Activated naive CD4-positive, alpha-beta T cell (primary cell): Measurements from ENCODE around the gene PIGZ.

ENCODE experiments used
- DNase-seq, 4 experiments: peaks; one replicate each; lab custom pipeline; 2025; lab: John Stamatoyannopoulos, UW

The PIGZ gene

DNA sequence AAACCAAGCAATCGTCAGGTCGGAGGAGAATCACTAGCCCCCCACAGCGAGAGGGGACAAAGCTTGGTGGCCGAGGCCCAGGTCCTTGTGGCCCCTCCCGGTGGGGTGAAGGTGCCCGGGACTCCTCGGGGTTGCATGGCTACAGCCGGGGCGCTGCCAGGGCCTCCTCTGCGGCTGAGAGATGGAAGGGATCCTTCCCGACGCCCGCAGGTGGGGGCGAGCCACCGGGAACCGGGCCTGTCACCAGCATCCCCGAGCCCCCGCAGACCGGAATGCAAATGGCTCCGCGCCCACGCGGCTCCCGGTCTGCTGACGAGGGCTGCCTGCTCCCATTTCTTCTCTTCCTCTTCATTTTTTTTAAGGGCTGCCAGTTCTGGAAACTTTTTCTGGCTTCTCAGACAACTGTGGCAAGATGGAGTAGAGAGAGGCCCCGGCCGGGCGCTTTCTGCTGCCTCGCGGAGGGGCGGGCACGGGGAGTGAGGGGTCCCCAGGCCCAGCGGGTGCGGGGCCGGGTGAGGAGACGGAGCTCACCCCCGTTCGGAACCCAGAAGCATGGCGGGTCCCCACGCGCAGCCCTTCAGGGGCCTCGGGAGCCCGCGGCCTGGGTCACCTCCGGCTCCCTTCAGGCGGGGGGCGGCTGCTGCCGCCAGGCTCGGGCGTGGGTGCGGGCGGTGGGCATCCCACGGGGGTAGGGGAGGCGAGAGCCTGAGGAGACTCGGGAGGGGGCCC is 33.5 kb upstream of the PIGZ start:
- no peak for DNase-seq

DNA sequence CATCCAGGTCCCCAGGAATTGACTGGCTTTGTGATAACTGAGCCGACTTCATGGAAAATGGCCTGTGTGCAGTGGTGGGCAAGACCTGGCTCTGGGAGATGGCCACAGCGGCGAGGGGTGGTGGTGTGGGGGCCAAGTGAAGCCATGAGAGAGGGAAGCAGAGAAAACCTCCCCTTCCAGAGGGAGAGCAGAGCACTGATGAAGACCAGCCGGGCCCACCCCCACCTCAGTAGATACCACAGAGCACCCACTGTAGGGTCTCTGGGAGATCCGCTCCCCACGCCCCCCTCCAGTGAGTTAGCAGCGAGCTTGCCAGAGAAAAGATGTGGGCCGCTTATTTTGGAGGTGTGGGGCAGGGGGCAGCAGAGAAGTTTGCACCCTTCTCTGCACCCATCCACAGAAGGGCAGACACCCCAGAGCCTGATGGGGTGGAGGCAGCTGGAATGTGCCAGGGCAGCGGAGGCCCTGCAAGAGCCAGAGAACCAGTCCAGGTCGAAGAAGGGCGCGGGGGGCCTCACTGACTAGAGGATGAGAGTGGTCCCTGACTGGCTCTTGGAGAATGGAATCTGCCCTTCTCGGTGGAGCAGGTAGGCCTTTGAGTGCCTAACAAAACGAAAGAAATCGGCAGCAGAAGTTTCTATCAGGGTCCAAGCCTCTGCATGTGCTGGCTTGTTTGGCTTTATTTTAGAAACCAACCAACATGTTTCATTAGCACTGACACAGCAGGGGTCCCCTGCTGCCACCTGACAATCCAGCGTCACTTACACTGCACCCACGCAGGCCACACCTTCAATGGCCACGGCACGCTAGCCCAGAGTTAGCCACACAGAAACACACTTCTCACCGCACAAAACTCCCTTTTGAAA is 32.7 kb upstream of the PIGZ start:
- DNase-seq, result no peak

DNA sequence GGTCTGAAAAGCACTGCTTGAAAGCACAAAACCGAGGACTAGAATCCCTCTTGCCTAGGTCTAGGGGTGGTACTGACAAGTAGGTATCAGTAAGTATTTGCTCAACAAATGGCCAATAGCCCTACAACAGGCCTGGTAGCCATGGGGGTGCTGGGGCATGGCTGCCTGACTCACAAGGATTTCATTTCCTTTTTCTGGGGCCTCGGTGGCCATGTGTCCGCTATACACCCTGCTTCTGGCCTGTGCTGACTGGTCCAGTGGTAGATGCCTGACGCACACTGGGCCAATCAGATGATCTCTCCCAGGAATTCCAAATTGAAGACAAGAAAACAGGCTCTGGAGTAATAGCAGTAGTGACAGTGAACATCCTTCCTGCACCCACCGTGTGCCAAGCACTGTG is 31.6 kb upstream of the PIGZ start:
- DNase-seq, result no peak

DNA sequence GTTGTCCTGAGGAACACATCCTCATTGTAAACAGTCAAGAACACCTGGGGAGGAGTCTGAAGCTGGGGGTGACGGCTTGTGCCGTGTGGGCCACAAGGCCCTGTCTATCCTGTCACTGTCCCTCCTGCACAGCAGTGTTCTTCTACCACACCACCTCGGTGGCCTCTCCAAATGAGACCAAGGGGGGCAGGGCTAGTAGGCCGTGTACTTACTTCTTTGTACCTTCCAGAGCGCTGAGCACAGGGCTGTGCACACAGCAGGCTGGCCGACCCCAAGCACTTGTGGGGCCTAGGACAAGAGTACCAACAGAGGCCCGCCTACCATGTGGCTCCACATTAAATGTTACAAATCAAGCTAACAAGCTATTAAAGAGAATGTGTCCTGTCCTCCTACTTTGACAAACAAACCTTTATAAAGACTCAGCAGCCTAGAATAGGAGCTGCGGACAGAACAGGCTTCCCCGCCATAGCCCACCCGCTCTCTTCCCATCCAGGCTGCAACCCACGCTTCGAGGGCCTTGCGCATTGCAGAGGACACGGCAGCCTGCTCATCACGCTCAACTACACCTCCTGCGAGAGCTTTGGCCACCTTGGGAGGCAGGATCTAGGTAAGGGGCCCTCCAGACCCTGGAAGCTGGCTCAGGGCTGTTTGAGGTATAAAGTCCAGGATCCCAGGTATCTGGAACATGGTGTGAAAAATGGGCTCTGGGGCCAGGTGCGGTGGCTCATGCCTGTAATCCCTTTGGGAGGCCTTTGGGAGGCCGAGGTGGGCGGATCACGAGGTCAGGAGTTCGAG is 30.5 kb upstream of the PIGZ start:
- DNase-seq, result no peak

DNA sequence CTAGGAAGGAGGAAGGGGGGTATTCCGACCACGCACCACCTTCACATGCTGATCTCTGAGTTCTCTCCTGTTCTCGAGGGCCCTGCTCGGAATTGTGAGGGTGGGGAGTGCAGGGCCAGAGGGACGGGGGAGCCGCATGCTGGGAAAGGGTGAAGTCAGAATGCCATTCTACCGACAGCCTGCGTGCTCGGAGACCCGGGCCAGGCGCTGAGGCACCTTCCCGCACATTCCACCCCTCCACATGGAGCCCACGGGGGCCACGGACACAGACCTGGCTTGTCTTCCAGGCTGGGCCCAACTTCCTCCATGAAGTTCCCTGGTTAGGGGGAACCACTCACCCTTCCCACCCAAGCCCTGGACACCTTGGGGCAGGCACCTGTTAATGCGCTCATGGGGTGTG is 28.7 kb upstream of the PIGZ start:
- no peak for DNase-seq

DNA sequence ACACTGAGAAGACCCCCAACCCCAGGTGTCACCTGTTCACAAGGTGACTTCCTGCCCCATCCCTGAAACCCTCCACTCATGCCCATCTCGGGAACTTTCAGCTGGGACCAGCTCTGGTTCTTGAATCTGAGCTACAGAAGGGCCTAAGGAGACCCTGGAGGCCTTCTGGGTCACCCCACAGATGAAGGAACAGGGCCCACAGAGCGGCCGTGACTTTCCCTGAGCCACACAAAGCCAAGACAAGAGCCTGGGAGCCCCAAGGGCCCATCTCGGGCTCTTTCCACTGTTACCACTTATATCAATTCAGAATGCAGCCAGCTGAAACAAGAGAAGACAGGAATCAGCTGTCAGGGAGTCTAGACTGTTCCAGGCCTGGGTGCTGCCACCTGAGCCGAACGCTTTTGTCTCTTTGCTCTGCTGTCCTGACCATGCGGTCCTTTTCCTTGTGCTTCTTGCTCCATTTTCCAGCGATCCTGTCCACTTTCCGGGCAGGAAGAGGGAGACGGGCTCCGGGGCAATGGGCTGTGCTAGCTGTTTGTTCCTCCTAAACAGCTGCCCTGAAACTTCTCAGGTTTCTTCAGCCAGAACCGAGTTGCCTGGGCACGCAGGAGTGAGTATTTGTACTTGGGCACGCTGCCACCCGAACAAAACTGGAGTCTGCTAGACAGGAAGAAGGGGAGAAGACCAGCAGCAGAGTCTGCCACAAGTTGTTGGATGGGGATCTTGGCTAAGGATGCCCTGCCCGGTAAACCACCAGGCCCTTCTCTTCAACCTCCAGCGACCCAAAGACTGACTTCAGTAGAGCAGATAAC is 28.0 kb upstream of the PIGZ start:
- no peak for DNase-seq

DNA sequence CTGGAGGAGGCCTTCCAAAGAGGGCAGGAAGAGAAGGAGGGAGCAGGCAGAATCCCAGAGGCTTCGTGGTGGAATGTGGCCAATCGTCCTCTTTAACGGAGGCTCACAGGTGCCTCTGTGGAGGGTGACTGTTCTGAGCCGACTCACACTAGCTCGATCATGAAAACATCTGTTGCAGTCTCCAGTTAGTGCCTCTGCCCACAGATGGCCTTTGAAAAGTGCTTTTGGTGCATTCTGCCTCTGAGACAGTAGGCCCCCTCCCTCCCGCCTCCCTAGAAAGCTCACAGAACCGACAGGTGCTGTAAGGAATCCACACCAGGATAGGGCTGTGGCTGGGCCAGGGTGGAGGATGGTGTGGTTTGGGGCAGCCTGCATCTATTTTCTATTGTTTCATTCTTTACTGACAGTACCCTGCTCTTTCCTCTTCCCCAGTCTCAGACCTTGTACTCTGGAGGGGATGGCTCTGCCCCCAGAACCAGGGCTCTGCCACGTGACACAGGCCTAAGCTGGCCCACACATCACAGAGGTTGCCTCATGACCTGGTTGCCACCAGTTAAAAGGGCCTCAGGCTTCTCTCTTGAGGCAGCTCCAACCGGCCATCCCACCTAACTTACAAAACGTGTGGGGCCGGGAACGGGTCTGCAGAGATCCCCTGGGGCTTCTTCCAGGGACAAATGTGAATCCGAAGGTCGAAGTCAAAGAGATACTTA is 27.2 kb upstream of the PIGZ start:
- no peak for DNase-seq

DNA sequence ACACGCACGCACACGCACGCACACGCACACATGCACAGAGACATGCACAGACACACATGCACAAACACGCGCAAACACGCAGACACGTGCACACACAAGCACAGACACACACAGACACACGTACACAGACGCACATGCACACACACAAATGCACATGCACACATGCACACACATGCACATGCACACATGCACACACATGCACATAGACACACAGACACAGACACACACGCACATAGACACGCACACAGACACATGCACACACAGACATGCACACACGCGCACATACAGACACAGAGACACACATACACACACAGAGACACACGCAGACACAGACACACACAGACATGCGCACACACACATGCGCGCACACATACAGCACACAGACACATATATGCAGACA is 26.4 kb upstream of the PIGZ start:
- no peak for DNase-seq

DNA sequence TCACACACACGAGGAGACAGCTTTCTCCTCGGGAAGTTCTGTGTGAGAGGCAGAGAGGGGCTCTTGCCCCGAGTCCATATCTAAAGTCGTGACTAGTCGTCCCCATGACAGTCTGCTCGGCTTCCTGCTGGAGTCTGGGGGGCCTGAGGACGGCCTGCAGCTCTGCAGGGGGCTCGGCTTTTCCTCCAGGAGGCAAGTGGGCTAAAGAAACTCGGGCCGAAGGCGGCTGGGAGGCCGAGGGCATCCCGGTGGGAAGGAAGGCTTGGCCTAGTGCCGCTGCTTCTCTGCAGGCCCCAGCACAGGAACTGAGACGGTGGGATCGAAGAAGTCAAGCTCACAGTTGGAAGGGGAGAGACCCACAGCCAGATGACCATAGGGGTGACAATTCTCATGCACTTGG is 25.4 kb upstream of the PIGZ start:
- DNase-seq, result no peak

DNA sequence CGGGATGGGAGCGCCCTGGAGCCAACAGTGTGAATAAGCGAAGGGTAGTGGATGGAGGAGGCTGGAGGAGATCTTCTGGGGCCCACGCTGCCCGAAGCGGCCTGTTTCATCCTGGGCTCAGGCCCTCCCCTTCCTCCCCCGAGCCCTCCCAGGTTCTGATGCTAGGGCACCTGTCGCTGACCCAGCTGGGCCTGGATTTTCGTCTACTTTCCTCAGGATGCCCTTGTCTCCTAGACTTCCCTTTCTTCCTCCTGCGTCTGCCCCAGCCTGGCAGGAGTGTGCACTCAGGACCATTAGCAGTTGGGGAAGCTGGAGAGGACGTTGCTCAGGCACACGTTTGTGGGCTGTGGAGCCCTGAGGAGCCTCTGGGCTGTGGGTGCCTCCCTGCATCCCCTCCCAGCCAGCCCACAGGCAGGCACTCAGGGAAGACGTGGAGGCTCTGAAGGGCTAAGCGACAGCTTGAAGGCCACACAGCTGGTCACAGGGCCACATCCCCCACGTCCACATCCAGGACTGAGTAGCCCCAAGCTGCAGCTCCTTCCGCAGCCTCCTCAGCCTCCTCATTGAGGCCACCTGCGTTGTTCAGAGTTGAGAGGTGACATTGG is 23.9 kb upstream of the PIGZ start:
- DNase-seq, result no peak

DNA sequence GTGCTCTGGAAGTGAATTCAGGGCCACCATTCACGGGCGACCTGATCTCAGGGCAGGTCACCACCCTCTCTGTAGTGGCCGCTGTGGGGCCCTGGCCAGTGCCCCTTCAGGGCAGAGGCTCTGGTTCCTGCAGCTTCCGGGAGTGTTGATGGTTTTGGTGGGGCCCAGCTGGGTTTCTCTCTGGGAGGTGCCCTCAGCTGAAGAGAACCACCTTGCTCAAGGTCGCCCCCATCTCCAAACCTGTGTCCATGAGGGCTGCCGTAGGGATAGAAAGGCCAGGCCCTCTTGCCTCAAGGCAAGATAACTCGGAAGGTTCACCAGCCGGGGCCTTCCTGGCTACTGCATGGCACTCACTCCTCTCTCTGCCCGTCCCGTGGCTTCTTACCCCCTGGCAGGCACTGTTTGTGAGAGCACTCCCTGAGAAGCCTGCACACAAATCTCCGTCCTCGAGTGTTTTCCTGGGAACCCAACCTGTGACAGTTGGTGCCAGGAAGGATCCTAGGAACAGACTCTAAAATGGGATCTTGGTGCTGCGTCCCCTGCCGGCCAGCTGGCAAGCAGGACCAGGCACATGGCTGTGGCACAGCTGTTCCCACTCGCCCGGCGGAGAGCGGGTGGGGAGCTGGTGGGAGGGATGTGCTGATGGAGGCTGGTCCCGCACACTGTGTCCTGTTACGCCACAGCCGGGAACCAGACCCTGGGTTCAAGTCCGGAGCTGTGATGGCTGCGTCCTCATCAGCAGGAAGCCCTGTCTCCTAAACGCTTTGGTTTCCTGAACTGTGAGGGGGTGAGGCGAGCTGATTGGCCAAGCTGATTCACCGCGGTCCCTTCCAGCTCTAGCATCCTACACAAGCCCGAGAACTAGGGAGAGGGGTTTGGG is 23.2 kb upstream of the PIGZ start:
- no peak for DNase-seq

DNA sequence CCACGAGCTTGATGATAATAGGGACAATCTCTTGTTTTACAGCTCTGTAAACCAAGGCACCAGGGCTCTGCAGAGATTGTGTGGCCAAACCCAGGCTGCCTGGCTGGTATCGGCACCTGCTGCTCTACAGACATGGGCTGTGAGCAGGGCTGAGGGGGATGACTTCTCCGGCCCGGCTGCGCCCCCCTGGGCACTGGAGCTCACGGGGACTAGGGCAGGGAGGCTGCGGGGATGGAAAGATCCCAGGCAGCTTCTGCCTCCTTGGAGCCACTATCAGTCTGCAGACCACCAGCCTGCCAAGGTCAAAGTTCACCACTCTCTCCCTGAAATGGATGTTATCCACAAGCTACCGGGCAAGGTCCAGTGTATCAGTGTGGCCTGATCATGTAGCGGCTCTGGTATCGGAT is 22.0 kb upstream of the PIGZ start:
- no peak for DNase-seq

DNA sequence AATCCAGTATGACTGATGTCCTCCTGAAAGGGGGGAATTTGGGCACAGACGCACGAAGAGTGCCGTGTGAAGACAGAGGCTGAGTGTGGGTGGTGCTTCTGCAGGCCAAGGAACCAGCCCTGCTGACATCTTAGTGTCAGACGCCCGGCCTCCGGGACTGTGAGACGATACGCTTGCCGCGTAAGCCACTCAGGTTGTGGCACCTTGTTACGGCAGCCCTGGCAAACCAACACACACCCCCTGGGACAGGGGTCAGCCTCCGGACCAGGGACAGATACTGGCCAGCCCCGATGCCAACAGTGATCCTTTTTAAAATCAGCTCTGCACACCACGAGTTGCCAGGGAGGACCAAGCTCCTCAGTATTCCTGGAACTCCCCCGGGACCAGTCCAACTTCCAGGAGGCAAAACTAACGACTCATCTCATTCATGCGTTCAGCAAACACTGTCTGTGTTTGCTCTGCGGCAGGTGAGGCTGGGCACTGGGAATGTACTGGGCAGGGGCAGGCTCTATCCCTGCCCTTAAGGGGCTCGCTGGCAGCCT is 21.2 kb upstream of the PIGZ start:
- DNase-seq, result no peak

DNA sequence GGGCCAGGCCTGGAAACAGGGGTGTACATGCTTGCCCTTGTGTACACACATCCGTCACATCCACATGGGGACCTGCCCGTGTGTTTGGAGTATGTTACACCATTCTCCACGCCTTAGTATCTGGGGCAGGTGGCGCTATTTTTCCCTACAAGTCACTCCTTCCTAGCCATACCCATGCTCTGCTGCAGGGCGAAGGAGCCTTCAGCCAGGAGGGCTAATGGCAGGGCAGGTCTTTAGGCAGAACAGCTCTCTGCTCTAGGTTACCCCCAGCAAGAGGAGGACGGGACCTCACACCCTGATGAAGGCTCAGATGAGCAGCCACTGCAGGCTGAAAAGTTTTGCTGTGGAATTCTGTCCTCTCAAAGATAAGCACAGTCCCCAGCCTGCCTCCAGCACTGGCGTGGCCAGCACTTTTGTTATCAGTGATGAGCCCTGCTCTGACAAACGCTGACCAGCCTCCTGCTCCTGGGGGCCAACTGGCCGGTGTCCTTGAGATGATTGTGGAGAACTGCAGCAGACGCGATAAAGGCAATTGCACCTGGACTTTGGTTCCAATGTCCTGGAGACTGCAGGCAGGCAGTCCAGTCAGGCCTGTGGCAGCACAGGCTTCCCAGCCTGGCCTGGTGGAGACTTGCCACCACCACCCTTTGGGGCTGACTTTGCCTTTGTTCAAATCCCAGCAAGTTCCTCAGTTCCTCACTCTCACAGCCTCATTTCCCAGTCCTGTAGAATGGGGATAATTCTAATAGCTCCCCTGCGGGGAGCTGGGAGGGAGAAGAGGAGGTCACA is 19.8 kb upstream of the PIGZ start:
- DNase-seq, result no peak

DNA sequence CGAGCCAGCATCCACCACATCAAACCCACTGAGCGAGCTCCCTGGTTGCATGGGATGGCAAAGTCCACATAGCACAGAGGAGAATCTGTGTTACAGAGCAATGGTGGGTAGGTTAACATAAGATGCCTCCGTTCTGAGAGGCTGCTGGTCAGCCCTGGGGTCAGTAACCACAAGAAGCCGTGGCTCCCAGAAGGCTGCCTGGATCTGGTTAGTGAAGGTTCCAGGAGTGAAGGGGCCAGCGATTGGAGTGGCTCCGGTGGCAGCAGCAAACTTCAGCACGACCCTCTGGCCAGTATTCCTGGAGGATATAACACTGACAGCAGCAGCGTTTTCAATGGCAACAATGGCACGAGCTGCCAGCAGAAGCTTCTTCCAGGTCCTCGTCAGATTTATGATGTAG is 18.4 kb upstream of the PIGZ start:
- no peak for DNase-seq

DNA sequence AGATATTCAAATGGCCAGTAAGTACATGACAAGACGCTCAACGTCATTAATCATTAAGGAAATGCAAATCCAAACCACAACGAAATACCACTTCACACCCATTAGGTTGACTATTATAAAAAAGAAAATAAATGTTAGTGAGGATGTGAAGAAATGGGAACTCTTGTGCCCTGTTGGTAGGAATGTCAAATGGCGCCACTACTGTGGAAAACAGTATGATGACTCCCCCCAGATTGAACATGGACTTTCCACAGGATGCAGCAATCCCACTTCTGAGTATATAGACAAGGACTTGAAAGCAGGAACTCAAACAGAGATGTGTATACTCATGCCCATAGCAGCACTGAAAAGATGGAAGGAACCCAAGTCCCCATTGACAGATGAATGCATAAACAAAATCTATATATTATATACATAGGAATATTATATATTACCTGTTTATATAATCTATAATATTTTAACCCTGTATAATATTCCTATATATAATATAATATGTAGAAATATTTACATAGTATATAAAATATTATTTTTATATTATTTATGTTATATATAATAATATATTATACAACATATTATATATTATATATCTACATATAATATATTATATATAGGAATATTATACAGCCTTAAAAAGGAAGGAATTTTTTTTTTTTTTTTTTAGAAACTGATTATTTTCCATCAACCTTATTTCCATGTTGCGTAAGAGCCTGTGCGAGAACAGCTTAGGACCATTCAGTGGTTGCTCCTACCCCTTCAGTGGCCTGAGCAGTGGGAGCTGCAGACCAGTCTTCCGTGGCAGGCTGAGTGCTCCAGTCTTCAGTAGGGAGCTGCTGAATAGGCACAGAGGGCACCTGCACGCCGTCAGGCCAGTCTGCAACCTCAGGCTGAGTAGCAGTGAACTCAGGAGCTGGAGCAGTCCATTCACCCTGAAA is 17.6 kb upstream of the PIGZ start:
- no peak for DNase-seq

DNA sequence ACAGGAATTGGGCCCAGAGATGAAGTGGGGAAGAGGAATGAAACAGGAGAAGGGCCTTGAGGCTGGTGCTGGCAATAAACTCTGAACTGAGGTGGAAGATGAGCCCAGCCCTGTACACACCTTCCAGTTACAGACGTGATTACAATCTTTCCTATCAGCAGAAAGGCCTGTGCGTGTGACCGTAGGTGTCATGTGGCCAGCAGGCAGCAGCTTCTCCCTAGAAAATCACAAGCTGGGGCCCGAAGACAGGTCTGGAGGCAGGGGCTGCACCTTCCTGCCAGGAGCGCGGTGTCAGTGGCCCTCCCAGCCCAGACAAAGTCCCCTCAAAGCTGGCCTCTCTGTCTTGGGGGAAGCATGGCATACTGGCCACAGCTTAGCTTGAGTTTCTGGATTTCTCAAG is 16.7 kb upstream of the PIGZ start:
- no peak for DNase-seq

DNA sequence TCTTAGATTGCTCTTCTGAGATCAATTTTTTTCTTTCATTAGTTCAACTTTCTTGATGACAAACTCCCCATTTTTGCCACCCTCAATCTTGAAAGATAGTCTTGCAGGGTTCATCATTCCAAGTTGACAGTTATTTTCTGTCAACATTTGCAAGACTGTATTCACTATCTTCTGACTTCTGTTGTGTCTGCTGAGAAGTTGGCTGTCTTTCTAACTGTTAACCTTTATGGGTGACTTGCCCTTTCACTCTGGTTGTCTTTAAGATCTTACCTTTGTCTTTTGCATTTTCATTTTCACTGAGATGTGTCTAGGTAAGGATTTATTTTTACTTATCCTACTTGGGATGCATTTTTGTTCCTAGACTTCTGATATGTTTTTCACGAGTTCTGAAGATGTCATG is 14.6 kb upstream of the PIGZ start:
- no peak for DNase-seq
